ENCODE data around the gene OSMR.
A peak's percentile ranks its signal among the peaks of the same experiment; 100 is the strongest.

The OSMR gene

GRCh38 chr5:38925154-38925925 is 79.5 kb downstream of the OSMR start:
- peak; percentile 19 for DNase-seq (ENCODE audit: low read depth, low spot score)

DNA sequence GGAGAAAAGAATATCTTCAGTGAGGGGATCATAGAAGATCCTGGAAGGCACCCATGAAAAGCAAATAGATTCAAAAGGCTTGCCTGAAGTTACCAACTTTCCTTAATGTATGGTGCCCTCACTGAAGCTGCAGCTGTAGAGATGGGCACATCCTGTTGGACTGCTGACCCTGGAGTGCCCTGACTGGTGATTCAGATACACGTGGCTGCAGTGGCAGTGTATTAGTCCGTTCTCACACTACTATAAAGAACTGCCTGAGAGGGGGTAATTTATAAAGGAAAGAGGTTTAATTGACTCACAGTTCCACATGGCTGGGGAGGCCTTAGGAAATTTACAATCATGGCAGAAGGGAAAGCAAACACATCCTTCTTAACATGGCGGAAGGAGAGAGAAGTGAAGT is 80.3 kb downstream of the OSMR start:
- DNase-seq (ENCODE audit: low read depth, low spot score): no peak

DNA sequence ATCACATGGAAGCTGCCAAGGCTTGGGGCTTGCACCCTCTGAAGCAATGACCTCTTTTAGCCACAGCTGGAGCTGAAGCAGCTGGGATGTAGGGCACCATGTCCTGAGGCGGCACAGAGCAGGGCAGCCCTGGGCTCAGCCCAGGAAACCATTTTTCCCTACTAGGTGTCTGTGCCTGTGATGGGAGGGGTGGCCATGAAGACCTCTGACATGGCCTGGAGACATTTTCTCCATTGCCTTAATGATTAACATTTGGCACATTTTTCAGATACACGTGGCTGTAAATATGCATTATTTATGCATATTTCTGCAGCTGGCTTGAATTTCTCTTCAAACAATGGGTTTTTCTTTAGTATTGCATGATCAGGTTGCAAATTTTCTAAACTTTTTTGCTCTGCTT is 81.7 kb downstream of the OSMR start:
- DNase-seq (ENCODE audit: low read depth, low spot score): no peak

GRCh38 chr5:38929838-38930237 is 84.0 kb downstream of the OSMR start:
- no peak for DNase-seq (ENCODE audit: low read depth, low spot score)

DNA sequence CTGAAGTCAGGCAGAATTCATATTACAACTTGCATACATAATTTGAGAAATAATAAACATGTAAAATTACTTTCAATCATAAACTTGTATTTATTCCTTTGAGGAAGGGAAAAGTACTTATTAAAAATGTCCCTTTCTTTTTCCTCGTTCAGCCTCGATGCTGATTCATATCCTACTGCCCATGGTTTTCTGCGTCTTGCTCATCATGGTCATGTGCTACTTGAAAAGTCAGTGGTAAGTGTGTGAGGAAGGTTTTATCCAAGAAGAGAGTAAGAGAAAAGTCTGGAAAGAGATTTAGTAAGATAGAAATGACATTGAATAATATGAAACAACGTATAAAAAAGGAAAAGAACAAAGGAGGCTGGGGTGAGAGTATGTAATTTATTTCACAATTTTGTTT is 85.9 kb downstream of the OSMR start:
- DNase-seq (ENCODE audit: low read depth, low spot score): no peak

GRCh38 chr5:38932854-38933408 is 87.1 kb downstream of the OSMR start:
- DNase-seq (ENCODE audit: low read depth, low spot score): no peak

DNA sequence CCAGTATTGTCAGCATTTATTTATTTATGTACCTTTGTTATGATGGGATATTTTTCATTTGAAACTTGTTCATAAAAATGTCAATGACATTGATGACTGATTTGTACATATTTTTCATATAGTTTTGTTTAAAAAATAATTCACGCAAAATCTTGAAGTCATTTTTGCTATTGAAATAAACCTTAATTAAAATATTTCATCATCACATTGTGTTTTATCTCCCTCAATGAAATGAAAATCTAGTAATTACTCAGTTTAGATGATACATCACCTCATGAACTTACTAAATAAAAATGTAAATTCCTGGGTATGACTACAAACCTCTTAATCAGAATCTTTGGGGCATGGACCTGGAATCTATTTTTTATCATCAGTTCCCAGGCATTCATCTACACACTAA is 89.6 kb downstream of the OSMR start:
- DNase-seq (ENCODE audit: low read depth, low spot score): no peak

- DNase-seq (ENCODE audit: low read depth, low spot score): no peak
These were observed 90.5 kb downstream of the OSMR start for GRCh38 chr5:38936269-38936668.

- no peak for DNase-seq (ENCODE audit: low read depth, low spot score)
These were observed 92.6 kb downstream of the OSMR start for GRCh38 chr5:38938424-38938823.

DNA sequence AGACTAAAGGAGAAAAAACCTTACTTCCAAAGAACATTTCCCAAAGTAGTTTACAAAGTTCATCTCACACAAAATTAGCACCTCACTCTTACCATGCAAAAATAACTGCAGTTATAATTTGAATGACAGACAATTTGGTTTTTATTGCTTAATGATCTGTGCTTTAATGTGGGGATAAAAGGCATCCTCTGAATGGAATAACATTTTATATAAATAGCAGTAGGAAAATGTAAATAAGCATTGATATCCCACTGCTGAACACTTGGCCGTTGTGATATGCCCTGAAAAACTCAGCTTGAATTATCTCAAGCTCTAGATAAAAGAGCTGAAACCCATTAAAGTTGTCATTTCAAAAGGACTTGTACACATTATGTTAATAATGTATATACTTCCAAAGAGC is 93.2 kb downstream of the OSMR start:
- no peak for DNase-seq (ENCODE audit: low read depth, low spot score)

DNA sequence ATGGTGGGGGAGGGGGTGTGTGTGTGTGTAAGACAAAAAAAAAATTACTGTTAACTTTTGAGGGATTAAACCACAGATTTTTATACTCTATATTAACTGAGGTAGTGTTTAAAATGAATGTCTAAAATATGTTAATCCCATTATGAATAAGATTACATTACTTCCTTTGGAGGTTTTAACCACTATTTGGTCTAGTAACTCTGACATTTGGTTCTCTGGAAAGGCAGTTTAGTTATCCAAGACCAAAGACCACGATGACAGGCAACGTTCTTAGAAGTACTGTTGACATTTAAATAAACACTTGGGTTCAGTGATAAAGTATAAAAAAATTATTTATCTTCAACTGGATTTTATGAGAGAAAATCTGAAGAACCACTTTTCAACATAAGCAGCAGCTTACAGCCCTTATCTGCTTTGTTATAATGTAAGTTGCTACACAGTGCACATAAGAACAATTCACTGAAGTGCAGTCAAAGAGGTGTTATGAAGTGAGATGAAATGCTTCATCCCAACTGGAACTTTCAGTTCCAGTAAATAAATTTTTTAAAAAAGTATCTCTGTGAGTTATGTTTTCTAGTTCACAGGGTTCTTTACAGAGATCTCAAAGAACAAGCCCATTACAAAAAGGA is 94.5 kb downstream of the OSMR start:
- DNase-seq (ENCODE audit: low read depth, low spot score): no peak

DNA sequence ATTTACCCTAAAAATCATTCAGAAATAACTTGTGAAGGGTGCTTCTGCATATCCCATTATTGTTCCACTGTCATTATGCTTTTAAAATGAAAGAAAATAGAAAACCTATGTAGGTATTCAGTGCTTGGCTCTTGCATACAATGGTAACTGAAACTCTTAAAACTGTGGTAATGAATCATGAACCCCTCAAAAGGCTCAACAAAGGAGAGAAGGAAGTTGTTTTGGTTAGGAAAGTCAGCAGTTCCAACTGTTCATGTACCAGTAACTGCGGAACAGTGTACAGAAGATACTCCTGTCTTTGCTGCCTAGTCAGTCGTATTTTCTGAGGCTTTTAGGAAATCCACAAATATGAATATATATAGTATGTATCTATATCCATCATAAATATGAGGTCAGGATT is 96.1 kb downstream of the OSMR start:
- no peak for DNase-seq (ENCODE audit: low read depth, low spot score)

- no peak for DNase-seq (ENCODE audit: low read depth, low spot score)
These were observed 98.5 kb downstream of the OSMR start for GRCh38 chr5:38944282-38944681.

GRCh38 chr5:38948501-38948900 is 102.7 kb downstream of the OSMR start:
- no peak for DNase-seq (ENCODE audit: low read depth, low spot score)

DNA sequence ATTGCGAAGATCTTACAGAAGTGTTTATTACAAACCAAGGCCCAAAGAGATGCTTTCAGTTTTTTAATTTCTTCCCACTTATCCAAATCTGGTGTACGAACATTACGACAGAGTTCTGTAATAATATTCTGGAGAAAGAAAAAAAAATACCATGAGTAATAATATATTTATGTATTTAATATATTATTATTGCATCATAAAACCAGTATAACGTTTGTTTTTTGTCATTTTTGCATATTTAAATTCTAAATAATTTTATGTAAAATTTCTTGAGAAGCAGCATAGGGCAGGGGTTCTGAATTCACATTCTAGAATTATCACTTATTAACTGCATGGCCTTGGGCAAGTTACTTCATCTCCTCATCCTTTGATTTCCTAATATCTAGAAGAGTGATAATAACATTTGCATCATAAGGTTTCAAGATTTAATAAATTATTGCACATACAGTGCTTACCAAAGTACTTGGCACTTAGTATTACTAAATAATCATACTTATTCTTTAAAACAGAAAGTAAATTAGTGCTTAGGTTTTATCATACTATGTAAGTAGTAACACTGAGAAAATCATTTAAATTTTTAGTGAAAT is 107.7 kb downstream of the OSMR start:
- DNase-seq (ENCODE audit: low read depth, low spot score): no peak

GRCh38 chr5:38961691-38962090 is 115.9 kb downstream of the OSMR start:
- DNase-seq (ENCODE audit: low read depth, low spot score): no peak

GRCh38 chr5:38968665-38969064 is 122.9 kb downstream of the OSMR start:
- peak; percentile 4 for DNase-seq (ENCODE audit: low read depth, low spot score)

GRCh38 chr5:38978036-38978435 is 132.2 kb downstream of the OSMR start:
- DNase-seq (ENCODE audit: low read depth, low spot score): no peak

- DNase-seq (ENCODE audit: low read depth, low spot score): no peak
These were observed 133.7 kb downstream of the OSMR start for GRCh38 chr5:38979535-38979934.

Data from ELF-1 (cell line).